Transverse colon (tissue), 4 donors: ENCODE data around the gene SCN3A.

Experiments
- CTCF ChIP-seq, 5 experiments: fragments of 200-600 bp in 3 of 5; fragments of 450-650 bp in 2 of 5; sonication (generic) in 3 of 5; IDR thresholded peaks; 1 replicate in 2 of 5; 2 replicates in 3 of 5; pipeline ENCODE4 v1.5.1; 2016 to 2017; ENCODE audit warnings: antibody characterized with exemption in 5 of 5, inconsistent platforms in 3 of 5, mild to moderate bottlenecking in 2 of 5, moderate library complexity in 1 of 5
- POLR2A ChIP-seq: fragments of 450-650 bp; IDR thresholded peaks from one replicate; pipeline ENCODE4 v1.6.1; 2016; ENCODE audit warnings: antibody characterized with exemption, mild to moderate bottlenecking, moderate library complexity
- POLR2AphosphoS5 ChIP-seq, 3 donors: sonication (generic); formaldehyde crosslinking; IDR thresholded peaks; one replicate each; pipeline ENCODE4 v1.6.1; 2016; ENCODE audit warnings: antibody characterized with exemption in 3 of 3

GRCh38 chr2:165164201-165164600 is 39.6 kb downstream of the SCN3A start:
- TF ChIP-seq CTCF (IDR thresholded peaks at IDR 0.05) (no peak), POLR2A (no peak), POLR2AphosphoS5 (IDR thresholded peaks at IDR 0.05) (no peak)
